HG03196 (cell line): ENCODE measurements around the gene RNASET2.
"Not testable (repeated sequence)": the region's sequence is repeated elsewhere in the genome, so short reads cannot be mapped to it uniquely, and the experiment has no call there.

Source experiments
- ATAC-seq: cut with Tn5 transposase; IDR thresholded peaks from one replicate; pipeline ENCODE4 v1.9.1; 2021; ENCODE audit not compliant: unreplicated experiment

Gene RNASET2

DNA sequence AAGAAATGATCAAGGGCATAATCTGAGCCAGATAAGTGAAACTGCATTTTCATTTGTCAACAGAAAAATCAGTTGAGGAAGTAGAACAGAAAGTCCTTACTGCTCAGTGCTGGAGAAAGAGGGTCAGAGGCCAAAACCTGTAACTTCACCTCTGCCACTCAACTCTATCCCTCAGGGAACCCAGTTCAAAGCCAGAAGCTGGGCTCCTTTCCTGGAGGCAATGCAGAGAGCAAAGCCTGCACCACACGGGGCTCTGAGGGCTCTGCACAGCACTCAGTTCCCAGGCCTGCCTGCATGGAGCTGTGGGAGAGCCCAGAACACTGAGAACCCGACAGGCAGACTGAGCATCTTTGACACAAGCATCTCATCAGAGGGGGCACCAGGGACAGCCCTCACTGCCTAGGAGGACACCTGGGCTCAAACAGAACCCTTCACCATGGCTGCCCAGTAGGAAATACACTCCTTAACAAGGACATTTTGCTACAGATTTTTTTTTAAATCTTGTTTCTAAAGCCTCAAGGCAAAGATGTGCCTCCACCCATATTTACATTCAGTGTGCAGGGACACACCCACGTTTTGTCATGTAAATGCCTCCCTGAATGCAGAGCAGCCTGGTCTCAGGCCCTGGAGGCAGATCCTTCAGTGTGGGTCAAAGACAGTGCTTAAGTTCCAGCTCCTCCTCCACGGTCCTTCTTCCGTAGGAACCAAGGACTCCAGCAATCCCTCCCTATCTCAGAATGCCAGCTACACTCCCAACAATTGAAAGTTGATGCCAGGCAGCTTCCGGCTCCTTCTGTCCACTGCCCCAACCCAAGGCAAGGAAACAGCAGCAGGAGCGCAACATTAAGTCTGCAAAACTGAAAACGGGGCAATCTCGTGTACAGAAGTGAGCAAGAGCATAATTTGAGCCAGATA lies 6.6 kb downstream of the RNASET2 start:
- no peak for ATAC-seq

DNA sequence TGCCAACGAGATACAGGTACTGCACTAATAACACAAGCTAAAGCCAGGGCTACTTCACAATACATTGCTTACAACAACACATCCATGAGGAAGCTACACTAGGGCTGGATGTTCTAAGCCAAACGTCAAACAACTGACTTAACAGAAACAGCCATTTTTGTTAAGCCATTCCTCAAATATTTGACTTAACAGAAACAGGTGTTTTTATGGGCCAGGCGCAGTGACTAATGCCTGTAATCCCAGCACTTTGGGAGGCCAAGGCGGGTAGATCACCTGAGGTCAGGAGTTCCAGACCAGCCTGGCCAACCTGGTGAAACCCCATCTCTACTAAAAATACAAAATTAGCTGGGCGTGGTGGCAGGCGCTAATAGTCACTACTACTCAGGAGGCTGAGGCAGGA lies 7.6 kb downstream of the RNASET2 start:
- ATAC-seq = not testable (repeated sequence)

DNA sequence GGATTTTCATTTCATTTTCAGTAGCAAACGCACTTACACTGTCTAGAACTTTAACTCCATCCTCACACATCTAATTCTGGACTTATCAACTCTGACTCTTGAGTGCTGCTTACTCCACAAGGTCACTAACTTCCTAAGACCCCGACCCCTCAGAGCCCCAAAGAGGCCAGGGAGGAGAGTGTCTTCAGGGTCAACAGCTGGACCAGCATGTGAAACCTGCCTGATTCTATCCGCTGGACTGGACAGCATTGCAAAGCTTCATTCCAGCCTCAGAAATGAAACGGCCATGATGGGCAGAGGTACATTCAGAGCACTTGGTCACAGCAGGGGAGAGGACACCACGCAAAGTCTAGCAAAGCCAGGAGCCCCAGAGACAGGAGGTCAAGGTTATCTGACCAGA lies 9.1 kb downstream of the RNASET2 start:
- no peak for ATAC-seq

DNA sequence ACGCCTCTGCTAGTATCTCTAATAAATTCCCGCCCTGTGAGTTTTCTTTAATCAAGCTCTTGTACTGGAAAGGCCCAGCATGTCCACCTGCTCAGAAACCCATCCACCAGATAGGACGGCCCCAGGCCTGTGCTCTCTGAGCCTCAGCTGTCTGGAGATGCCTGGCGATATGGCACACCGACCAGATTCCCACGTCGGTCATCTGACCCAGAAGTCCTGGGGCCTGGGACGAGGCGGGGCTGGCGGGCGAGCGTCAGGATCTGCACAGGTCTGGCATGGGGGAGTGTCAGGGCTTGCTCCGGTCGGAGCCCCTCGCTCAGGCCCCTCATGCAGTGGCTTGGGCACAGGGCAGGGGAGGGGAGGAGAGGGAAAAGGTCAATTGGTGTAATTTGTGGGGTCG lies 10.2 kb downstream of the RNASET2 start:
- ATAC-seq = no peak

DNA sequence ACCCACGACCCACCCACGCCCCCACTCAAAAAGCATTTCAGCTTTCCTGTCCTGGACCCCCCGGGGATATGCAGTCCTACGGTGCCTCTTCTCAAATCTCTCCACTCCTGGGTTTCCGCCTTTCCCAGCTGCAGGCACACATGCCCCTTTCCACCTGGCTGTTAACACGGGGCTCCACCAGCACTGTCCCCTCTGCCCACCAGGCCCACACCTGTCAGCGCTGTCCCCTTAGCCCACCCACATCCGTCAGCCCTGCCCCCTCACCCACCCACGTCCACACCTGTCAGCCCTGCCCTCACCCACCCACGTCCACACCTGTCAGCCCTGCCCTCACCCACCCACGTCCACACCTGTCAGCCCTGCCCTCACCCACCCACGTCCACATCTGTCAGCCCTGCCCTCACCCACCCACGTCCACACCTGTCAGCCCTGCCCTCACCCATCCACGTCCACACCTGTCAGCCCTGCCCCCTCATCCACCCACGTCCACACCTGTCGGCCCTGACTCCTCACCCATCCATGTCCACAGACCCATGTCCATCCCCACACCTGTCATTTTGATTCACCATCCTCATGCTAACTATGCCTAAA lies 11.6 kb downstream of the RNASET2 start:
- no peak for ATAC-seq

DNA sequence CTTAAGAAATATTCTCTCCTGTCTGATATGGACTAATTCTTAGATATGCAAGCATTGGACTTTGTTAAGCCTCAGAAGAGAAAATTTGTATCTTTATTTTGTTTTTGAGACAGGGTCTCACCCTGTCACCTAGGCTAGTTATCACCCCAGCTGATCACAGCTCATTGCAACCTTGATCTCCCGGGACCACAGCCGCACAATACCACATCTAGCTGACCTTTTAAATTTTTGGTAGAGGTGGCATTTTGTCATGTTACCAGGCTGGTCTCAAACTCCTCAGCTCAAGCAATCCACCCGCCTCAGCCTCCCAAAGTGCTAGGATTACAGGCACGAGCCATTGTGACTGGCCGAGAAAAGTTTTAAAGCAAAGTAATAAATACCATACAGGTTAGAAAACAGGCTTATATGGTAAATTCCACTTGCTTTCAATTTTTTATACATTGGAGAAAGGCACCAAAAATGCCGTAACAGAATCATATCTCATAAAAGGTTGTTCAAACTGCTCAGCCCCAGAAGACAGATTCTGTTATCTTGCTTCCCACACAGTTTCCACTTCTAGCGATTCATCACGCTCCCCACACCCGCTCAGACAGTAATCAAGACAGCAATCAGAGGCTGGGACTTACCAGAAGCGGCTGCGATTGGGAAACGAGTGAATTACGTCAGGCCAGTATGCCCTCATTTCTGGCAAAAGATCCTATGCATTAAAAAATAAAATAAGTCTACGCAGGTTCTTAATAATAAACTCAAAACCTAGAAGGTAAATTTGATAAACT lies 13.8 kb downstream of the RNASET2 start:
- ATAC-seq = no peak

DNA sequence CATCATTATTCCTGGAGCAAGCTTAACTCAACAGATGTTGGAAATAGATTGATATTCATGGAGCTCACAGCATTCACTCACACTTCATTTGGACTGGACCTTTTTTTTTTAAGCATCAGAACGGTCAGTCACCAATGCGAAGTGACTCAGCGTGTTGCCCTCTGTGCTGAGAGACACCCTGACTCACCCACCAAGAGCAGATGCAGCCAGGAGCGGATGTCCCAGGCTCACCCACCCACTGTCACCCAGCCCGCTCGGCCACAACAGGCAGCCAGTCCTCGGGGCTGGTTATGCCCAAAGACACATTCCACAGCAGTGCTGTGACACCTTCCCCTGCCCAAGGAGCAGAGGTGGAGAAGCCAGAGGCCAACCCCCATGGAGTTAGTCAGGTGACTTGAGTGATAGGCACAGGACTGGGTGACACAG lies 15.7 kb downstream of the RNASET2 start:
- ATAC-seq = no peak

DNA sequence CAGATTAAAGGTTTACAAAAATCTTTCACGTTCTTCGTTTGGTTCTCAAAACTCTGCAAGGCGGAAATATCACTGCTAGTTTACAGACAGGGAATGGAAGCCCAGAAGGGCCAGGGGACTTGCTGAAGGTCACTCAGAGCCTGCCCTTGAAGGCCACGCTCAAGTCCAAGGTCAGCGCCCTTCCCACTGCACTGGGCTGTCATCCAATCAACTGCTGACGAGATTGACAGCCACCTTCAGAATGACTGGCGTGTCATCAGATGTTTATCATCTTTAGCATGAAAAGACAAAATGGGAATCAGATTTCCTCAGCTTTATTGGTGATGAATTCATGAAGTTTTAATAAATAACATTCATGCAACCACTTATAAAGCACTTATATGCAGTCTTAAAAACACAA lies 16.5 kb downstream of the RNASET2 start:
- no peak for ATAC-seq

DNA sequence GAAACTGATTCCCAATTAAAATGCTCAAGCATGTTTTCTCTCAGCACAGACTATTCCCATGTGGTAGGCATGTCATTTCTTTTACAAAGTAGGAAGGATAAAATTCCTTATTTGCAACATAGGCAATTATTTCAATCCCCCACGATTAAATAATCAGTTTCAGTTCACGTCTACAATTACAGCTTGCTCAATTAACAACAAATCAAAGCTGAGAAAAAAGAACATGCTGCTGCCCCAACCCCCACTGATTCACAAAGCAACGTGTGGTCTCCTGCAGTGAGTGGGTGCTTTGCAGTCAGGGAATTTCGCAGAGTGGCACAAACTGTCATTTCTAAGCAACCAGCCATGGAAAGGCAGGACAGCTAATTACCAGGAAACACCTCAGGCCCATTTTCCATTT lies 17.0 kb downstream of the RNASET2 start:
- no peak for ATAC-seq

DNA sequence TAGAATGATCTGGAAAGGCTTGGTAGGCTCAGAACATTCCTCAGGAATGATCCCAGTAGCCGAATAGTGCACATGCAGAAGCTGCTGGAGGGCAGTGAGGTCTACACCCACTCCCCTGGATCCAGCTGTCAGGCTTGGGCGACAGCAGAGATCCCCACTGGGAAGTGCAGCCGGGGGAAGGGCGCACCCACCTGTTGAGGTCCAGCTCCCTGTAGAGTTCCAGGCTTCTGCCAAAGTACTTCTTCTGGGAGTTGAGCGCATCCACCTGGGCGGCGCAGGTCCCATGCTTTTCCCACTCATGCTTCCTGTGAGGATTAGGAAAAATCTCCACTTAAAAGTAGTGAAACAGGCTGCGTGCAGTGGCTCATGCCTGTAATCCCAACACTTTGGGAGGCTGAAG lies 17.6 kb downstream of the RNASET2 start:
- ATAC-seq = no peak

DNA sequence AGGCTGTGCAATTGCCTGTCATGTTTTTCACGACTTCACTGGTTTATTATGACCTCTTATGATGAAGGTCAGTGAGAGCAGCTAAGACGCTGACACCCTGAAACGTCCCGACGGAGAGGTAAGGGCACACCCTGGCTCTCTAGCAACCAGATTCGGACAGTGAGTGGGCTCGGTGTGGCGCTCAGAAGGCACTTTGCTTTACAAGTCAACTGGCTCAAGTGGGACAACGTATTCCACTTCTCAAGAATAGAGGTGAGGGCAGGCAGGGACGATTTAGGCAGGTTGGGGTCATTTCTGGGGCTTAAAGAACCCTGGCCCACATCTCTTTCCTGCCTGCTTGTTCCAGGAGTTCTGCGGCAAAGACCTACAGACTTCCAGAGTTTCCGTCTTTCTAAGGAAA lies 18.2 kb downstream of the RNASET2 start:
- ATAC-seq = no peak

DNA sequence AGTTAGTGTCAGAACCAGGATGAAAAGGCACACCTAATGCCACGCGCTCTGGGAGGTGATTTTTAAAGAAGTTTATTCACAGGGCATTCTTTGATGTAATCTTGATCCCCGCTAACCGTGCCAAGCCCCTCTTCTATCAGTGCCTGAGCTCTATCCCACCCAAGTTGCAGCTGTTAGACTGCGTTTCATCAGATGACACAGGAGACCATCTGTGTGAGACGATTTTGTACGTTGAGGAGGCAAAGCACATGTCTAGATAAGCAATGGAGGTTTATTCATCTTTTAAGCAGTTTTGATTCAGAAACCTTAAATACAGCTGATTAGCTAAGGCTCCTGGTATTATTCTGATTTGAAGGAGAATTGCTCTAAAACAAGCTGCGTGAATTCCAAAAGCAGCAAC lies 18.6 kb downstream of the RNASET2 start:
- ATAC-seq = no peak

DNA sequence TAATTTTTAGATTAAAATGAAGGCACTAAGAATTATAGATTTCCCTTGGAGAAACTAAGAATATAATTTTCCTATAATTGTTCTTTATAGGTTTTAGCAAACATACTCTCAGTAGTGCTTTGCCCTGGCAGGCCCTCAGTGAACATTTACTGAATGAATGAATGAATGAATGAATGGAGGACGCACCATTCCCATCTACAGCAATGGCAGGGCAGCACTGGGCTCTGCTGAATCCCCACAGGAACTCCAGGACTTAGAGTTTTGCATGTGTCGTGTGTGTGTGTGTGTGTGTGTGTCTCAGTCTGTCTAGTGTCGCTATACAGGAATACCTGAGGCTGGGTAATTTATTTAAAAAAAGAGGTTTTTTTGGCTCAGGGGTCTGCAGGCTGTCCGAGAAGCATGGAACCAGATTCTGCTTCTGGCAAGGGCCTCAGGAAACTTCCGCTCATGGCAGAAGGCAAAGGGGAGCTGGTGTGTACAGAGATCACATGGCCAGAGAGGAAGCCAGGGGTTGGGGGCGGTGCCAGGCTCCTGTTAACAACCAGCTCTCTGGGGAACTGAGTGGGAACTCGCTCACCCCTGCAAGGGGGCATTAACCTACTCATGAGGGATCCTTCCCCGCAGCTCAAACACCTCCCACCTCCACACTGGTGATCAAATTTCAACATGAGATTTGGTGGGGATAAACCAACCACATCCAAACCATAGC lies 20.1 kb downstream of the RNASET2 start:
- ATAC-seq = no peak

DNA sequence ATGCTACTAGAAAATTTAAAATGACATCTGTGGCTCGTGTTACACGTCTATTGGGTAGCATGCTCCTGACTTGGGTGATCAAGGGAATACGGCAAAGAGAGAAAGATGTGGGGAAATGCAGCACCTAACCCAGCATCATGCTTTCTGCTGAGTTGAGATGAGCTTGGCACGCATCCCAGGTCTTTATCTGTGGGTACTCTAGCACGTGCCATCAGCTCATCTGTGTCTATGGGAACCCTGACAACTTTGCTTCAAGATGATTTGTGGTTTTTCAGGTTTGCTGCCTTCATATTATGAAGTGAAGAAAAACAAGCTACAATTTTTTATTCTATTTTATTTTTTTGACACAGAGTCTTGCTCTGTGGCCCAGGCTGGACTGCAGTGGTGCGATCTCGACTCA lies 21.0 kb downstream of the RNASET2 start:
- ATAC-seq = no peak

DNA sequence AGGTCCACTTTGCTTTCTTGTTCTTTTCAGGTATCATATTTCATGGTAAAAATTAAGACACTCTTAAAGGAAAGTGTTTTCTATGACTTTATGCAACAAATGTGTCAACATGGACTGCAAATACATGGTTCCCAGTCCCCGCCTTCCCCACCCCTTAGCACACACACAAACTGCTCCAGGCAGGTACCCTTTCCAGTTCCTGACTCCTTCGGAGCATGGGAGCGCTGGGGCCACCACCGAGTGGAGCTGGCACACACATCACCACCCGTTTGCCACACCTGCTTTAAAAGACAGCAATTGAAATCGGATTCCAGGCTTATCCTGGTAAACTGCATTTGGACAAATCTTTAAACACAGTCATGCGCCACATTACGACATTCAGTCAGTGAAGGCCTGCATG lies 22.2 kb downstream of the RNASET2 start:
- ATAC-seq = no peak

DNA sequence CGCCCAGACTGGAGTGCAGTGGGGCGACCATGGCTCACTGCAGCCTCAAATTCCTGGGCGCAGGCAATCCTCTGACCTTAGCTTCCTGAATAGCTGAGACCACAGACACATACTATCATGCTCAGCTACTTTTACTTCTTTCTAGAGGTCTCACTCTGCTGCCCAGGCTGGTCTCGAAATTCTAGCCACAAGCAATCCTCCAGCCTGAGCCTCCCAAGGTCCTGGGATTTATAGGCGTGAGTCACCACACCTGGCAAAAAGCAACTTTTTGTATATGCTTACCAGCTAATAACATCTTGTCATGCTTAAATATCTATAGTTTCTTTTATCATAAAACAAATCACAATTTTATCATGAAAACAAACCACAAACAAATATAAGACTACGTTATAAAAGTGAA lies 23.0 kb downstream of the RNASET2 start:
- ATAC-seq = no peak

DNA sequence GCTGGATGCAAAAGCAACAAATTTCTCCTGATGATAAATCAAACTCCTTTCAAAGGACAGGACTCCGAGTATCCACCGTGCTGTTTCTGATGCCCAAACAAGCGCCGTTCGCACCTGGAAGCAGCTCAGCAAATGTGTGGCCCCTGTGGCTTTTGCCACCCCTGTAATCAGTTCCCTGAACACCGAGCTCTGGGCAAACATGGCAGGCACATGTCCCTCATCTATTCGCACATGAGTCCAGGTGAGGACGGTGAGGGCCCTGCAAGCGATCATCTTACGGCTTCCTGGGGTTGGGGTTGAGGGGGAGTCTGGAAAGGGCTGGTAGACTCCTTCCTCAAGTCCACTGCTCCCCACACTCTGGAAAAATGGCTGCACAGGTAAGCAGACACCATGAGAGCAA lies 23.7 kb downstream of the RNASET2 start:
- no peak for ATAC-seq

DNA sequence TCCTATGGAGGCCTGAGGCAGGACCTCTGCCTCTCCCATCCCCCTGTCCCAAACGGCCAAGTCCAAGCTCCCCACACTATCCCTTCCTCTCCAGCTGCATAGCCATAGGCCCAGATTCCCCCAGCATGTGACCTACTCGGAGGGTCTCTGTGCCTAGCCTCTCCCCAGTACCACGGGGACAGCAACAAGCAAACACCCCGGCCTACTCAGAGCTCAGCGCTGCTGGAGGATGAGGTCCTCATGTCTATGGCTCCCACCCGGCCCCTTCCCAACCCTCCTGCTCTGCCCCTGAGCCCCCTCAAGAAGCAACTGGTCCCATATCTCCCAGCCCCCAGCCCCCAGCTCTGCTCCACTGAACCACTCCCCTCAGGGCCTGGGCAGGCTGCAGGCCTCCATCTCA lies 24.2 kb downstream of the RNASET2 start:
- no peak for ATAC-seq

DNA sequence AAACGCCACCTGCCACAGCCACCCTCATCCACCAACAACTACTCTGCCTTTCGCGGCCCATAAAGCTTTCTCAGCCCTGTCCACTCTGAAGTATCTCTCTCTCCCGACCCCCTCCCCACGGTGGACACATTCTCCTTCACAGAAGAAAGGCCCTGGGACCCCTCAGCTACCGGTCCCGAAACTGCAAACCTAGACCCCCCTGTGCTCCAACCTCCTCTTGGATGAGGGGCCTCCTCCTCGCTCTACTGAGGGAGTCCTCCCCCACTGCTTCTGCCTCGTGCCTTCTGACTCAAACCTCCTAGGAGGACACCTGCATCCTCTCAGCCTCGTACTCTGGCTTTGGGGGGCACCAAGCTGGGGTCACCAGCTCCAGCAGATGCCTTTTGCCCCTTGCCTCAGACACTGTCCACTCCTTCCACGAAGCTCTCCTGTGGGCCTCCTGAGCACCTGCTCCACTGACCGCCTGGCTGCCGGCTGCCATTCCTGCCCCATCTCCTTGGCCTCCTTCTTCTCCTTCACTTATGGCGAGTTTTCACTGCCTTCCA lies 24.9 kb downstream of the RNASET2 start:
- ATAC-seq = no peak

DNA sequence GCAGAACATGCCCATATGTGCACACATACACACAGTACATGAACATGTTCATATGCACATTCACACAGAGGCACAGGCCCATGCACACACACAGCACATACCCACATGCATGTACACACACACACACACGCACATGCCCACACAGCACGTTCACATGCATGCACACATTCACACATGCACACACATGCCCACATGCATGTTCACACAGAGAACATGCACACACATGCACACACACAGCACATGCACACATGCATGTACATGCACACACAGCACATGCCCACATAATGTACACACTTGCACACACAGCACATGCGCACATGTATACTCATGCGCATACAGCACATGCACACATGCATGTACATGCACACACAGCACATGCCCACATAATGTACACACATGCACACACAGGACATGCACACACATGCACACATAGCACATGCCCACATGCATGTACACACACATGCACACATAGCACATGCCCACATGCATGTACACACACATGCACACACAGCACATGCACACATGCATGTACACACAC lies 25.9 kb downstream of the RNASET2 start:
- no peak for ATAC-seq
